WERI-Rb-1 (cell line): ENCODE results near the gene MEG3.

Experiments
- DNase-seq: peaks from one replicate; pipeline ENCODE4 v3.0.0-alpha.2; 2020
- H3K27ac ChIP-seq: fragments of 250-450 bp; sonication (Bioruptor Pico); 2 replicates; pipeline ENCODE4 v1.5.1; 2020; ENCODE audit warnings: mild to moderate bottlenecking, moderate library complexity
- H3K27me3 ChIP-seq: fragments of 250-450 bp; sonication (Bioruptor Pico); 2 replicates; pipeline ENCODE4 v1.5.1; 2021; ENCODE audit warnings: mild to moderate bottlenecking, low read depth, moderate library complexity; ENCODE audit not compliant: insufficient read depth, severe bottlenecking
- H3K36me3 ChIP-seq: fragments of 250-450 bp; sonication (Bioruptor Pico); 2 replicates; pipeline ENCODE4 v1.5.1; 2020; ENCODE audit warnings: mild to moderate bottlenecking, moderate library complexity
- H3K4me3 ChIP-seq: 2 replicates; pipeline ENCODE4 v1.5.1; 2011; ENCODE audit warnings: low read depth, mild to moderate bottlenecking, control low read depth, low read length
- H3K9me3 ChIP-seq: fragments of 250-450 bp; sonication (Bioruptor Pico); 2 replicates; pipeline ENCODE4 v1.5.1; 2021; ENCODE audit warnings: mild to moderate bottlenecking, moderate library complexity; ENCODE audit not compliant: severe bottlenecking
- TF ChIP-seq, protein P1 (sequence below): IDR thresholded peaks from 2 replicates; pipeline ENCODE4 v1.5.1; 2011; ENCODE audit warnings: low read depth, mild to moderate bottlenecking, control low read depth, inconsistent platforms, low read length

The MEG3 gene

GRCh38 chr14:100857233-100857922 is 31.5 kb downstream of the MEG3 start:
- Histone ChIP-seq H3K36me3 (no peaks in the 10 kb centered on the region), H3K9me3 (no peaks in the 10 kb centered on the region), H3K27ac (no peak overlapping the region), H3K27me3 (peaks cover 18% of the 10 kb centered on the region), H3K4me3 (no peak overlapping the region)
- TF ChIP-seq, protein P1, sequence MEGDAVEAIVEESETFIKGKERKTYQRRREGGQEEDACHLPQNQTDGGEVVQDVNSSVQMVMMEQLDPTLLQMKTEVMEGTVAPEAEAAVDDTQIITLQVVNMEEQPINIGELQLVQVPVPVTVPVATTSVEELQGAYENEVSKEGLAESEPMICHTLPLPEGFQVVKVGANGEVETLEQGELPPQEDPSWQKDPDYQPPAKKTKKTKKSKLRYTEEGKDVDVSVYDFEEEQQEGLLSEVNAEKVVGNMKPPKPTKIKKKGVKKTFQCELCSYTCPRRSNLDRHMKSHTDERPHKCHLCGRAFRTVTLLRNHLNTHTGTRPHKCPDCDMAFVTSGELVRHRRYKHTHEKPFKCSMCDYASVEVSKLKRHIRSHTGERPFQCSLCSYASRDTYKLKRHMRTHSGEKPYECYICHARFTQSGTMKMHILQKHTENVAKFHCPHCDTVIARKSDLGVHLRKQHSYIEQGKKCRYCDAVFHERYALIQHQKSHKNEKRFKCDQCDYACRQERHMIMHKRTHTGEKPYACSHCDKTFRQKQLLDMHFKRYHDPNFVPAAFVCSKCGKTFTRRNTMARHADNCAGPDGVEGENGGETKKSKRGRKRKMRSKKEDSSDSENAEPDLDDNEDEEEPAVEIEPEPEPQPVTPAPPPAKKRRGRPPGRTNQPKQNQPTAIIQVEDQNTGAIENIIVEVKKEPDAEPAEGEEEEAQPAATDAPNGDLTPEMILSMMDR, result no peak
- DNase-seq, result no peak

GRCh38 chr14:100857923-100858837 is 32.3 kb downstream of the MEG3 start:
- no peak for DNase-seq
- Histone ChIP-seq H3K9me3 (peaks cover 7% of the 10 kb centered on the region), H3K27ac (no peak overlapping the region), H3K27me3 (peaks cover 24% of the 10 kb centered on the region), H3K36me3 (no peaks in the 10 kb centered on the region), H3K4me3 (no peak overlapping the region)
- TF ChIP-seq, protein P1, result no peak

DNA sequence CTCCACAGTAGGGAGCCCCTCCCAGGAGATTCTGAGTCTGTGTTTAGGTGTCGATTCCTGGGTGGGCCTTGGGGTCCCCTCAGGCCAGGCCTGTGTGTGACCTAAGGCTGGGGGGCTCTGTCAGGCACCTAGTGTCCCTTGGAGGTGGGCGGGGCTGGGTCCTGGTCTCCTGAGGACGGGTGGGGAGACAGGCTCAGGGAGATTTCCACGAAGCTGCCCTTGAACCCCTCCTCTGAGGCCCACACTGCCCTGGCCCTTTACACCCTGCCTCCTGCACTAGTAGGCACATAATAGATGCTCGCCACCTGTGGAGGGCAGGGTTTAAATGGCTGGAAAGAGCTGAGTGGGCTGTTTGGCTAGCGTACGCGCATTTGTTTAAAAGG is 32.9 kb downstream of the MEG3 start:
- TF ChIP-seq, protein P1, result no peak
- H3K27me3 ChIP-seq, result peaks cover 24% of the 10 kb centered on the region
- H3K9me3 ChIP-seq, result peaks cover 7% of the 10 kb centered on the region
- no peaks in the 10 kb centered on the region for H3K36me3 ChIP-seq
- H3K27ac ChIP-seq, result no peak overlapping the region
- H3K4me3 ChIP-seq, result no peak overlapping the region
- DNase-seq, result no peak

GRCh38 chr14:100859781-100860180 is 33.9 kb downstream of the MEG3 start:
- no peaks in the 10 kb centered on the region for H3K36me3 ChIP-seq
- no peak for DNase-seq
- H3K27ac ChIP-seq, result no peak overlapping the region
- TF ChIP-seq, protein P1, result no peak
- peaks cover 7% of the 10 kb centered on the region for H3K9me3 ChIP-seq
- H3K4me3 ChIP-seq, result no peak overlapping the region
- peaks cover 34% of the 10 kb centered on the region for H3K27me3 ChIP-seq

DNA sequence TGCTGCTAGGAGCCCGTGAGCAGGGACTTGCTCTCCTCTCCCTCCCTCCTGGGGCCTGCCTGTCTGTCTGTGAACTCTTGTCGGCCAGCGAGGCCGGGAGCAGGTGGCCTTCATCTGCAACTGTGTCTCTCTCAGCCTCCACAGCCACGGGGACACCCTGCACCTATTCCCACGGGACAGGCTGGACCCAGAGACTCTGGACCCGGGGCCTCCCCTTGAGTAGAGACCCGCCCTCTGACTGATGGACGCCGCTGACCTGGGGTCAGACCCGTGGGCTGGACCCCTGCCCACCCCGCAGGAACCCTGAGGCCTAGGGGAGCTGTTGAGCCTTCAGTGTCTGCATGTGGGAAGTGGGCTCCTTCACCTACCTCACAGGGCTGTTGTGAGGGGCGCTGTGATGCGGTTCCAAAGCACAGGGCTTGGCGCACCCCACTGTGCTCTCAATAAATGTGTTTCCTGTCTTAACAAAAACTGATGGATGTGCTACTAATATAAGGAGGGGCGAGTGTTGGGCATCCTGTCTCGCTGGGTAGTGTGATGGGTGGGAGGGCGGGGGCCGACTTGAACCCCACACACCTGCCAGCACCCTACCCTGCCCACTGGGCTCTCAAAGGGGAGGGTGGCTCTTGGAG is 34.8 kb downstream of the MEG3 start:
- TF ChIP-seq, protein P1, result no peak
- Histone ChIP-seq H3K4me3 (no peak overlapping the region), H3K36me3 (no peaks in the 10 kb centered on the region), H3K27ac (no peak overlapping the region), H3K27me3 (peaks cover 42% of the 10 kb centered on the region), H3K9me3 (peaks cover 7% of the 10 kb centered on the region)
- DNase-seq, result no peak
